HG02840 (cell line): Measurements from ENCODE around the gene TAPBP.
"Not testable (repeated sequence)": the region's sequence is repeated elsewhere in the genome, so short reads cannot be mapped to it uniquely, and the experiment has no call there.

Experiments
- ATAC-seq: cut with Tn5 transposase; IDR thresholded peaks from one replicate; pipeline ENCODE4 v1.9.1; 2021; ENCODE audit warnings: mild to moderate bottlenecking, moderate library complexity, moderate number of reproducible peaks; ENCODE audit not compliant: unreplicated experiment, low FRiP score

TAPBP gene

DNA sequence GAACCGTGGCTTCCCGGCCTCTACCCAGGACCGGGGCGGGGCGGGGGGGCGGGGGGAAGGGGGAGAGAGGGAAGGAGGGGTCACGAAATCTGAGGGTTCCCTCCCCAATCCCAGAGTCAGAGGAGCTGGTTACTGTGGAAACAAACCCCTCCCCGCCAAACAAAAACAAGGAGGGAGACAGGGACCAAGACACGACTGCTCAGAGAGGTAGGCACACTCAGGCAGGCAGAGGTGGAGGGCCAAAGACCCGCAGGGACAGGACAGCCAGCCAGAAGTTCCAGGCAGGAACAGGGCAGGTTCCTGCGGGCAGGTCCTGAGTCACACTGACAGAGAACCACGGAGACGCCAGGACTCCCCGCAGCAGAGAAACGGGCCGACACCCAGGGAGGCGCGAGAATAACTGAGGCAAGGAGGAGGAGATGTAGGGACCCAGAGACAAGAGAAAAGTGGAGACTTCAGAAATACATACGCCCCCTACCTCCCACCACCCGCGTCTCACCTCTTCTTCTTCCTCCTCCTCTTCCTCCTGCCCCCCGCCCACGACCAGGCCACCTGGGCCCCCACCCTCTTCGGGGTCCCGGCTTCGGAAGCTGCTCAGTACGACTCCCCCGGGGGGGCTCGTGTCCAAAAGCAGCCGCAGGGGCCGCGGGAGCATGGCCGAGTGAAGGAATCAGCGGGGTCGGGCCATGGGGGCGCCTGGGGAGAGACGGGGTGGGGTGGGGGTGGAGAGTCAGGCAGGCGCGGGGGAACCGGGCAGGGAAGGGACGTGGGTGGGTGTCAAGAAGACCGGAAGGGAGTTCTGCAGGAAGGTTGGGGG lies 15.7 kb downstream of the TAPBP start:
- no peak for ATAC-seq

DNA sequence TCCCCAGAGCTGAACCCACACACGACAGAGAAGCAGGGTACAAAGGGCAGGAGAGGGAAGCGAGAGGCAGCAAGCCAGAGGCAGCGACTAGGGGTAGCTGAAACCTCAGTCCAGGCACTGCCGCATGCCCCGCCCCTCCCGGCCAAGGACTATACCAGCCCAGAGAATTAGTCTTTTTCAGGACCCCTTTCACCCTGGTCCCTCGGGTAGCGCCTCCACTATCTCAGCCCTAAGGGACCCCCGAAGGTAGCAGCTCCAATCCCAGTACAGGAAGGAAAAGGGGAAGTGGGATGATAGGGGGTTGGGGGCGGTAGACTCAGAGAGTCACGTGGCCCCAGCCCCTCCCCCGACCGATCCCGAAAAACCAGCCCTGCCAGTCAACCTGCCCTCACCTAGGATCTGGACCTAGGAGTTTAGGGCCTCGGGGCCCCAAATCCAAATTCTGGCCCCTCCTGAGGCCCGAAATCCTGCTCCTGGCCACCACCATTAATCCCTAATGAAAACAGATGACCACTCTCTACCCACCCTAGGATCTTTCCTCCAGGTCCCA lies 16.4 kb downstream of the TAPBP start:
- ATAC-seq = no peak

DNA sequence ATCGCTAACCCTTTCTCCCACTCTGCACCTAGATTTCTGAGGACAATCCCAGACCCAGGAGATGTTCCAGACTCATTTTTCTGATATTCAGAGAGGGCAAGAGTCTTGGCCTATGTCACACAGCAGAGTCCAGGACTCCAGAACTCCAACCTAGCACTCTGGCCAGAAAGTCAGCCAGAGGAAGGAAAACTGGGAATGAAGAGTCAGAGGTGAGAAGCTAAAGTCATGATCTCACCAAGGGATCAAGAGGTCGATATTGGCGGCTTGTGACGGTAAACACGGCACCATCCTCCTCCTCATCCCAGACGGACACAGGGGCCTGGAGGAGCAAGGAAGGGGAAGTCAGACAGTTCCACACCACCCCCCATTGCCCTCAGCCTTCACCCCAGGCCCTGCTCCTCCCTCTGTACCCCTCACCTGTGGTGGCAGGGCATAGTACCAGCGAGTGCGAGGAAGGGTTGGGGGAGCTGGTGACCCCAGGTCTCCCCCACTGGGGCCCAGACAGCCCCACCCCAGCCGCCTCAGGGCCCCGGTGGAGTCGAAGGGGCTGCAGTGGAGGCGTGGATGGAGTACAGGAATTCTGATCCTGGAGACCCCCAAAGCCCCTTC lies 17.0 kb downstream of the TAPBP start:
- ATAC-seq = no peak

DNA sequence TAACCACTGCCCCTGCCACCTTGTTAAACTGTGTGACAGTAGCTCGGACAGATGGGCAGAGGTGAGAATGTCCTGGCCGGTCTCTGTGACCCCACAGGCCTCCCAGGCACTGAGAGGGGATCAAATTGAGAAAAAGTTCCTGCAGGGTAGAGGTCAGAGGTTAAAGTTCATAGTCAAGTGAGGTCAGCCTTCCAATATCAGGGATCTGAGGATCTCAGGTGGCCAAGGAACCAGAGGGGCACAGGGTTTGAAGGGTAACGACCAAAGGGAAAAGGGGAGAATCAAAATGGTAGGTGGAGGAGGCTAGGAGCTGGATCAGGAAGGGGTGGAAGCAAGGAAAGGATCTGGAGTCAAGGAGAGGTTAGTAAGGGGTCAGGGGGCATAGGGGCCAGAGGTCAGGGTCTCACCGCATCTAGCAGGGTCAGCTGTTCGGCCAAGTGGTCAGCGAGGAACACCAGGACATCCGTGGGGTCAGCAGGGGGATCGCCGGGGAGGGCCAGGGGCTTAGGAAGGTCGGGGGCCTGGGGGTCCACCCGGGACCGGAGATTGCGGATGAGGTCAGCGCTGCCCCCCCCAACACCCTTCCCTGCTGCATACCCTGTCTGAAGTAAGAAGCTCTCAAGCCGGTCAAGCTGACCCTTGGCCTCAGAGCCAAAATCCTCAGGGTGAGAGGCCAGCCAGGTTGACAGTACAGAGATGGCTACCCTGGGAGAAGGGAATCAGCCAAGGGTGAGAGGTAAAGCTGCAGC lies 18.1 kb downstream of the TAPBP start:
- no peak for ATAC-seq

DNA sequence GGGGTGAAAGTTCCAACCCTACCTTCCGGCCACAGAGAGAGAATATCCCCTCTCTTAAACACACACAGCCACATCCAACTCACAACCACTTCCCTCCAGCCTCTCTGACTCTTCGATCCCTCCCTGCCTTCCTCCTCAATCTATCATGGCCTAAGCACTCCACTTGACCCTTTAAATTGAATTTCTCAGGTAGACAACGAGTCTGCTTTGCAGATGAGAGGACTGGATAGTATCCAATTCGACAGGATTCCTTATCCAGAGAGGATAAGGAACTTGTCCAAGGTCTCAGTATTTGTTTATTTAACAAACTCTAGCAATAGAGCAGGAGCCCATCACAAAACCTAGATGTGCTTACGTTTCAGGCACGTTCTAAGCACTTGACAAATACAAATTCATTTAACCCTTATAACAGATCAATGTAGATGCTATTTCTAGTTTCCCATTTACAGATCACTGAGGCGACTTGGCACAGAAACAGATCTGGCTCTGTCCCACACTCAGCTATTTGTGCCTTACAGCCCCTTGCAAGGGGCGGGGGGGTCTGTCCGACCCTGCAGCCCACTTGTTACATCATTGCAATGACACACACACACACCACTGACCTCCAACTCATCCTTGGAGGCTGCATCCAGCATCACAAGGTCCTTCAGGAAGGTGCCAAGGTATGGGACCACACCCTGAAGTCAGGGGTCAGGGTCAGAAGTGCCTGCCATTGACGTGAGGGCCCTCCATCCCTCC lies 19.6 kb downstream of the TAPBP start:
- no peak for ATAC-seq

DNA sequence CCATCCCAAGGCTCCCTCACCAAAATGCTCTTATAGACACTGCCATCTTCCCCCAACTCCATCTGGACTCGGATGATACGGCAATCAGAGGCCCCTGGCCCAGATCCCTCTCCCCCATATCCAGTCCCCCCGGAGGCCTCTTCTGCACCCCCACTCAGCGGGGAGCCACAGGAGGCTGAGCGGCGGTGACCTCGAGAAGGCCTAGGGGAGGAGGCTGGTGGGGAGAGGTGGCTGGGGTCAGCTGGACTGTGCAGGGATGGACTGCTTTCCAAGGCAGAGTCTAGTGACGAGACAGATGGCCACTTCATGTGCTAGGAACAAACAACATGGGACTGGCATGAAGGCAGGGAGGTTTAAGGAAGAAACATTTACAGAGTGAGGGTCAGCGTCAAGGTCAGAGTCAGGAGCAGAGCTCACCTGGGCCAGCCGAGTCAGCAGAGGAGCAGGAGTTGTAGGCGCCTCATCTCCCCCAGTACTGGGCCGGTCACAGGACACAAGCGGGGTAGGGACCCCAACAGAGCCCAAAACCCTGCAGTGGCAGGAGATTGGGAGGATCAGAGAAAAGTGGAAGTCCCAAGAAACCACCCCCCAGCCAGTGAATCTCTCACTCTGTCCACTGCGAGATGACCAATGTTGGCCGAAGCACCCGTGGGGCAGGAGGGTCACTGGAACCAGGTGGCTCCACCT lies 20.7 kb downstream of the TAPBP start:
- no peak for ATAC-seq

DNA sequence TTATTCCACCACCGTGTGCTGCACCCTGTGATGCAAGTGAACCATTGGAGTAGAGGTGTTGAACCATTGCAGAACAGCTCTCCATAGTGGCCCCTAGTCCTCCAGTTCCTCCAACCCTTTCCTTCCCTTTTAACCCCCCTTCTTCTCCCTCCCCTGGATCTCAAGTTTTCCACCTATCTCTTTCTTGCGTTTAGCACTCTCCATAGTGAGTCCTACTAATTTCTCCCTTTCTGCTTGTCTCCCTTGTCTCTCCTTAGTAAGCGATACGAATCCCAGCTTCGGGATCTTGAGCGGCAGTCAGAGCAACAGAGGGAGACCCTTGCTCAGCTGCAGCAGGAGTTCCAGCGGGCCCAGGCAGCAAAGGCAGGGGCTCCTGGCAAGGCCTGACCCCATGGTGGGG lies 23.4 kb downstream of the TAPBP start:
- no peak for ATAC-seq

DNA sequence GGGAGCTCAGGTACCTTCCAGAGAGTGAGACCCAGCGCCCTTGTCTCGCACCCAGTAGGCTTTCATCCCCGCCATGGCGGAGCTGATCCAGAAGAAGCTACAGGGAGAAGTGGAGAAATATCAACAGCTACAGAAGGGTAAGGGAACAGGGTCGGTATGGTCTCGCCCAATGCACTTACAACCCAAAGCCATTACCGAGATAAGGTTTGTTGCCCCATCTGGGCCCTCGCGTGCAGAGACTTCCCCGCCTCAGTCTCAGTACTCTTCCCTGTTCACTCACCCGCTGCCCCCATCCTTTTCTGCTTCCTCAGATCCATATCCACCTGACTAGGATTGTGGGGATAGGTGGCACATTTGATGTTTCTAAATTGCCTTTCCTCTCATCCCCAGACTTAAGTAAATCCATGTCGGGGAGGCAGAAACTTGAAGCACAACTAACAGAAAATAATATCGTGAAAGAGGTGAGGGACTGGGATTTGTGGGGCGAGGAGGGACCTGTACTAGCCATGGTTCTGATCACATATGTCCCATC lies 24.0 kb downstream of the TAPBP start:
- peak; percentile 20 for ATAC-seq

DNA sequence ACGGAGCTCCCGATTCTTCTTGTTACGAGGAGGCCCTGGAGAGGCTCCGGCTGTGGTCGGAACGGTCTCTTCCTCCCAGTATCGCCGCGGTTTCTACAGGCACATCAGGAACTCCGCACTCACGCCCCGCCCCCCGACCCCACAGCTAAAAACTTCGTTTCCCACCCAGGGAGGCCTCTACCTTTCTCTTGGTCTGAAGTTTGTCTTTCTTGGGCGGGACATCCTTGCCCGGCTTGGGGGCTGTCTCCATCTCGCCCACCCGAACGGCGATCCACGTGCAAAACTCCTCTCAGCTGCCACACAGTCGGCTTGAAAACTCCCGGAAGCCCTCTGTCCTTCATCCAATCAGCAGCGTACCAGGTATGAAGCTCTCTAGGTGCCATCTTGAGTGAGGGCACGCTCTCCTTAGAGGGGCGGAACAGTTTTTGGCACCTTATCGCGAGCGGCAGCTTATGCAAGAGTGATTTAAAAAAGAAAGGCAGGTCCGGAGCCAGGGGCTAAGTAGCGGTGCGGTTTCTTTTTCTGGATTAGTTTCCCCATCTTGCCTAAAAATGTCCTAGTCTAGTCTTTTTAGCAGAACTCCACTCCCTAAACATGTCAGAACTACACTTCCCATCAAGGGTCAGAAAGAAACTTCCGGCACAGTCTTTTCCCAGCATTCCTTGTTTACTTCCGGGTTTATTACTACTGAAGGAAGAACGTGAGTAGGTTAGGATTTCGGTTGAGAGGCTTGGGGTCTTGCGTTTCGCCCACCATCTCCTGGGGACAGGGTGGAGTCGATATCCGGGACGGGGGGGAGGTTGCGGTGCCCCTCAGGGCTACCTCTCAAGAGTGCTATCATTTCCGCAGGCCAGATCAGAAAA lies 24.7 kb downstream of the TAPBP start, which contains the start of the genes PFDN6 and WDR46:
Gene PFDN6, plus strand, starts transcription at position 681 of the 863 bp plus-strand sequence. CDS start 256 bp downstream, outside the sequence.
Gene WDR46, minus strand, starts transcription at position 319 of the 863 bp plus-strand sequence. Its CDS starts 69 bp downstream, at position 250.
- peak; percentile 80 for ATAC-seq

DNA sequence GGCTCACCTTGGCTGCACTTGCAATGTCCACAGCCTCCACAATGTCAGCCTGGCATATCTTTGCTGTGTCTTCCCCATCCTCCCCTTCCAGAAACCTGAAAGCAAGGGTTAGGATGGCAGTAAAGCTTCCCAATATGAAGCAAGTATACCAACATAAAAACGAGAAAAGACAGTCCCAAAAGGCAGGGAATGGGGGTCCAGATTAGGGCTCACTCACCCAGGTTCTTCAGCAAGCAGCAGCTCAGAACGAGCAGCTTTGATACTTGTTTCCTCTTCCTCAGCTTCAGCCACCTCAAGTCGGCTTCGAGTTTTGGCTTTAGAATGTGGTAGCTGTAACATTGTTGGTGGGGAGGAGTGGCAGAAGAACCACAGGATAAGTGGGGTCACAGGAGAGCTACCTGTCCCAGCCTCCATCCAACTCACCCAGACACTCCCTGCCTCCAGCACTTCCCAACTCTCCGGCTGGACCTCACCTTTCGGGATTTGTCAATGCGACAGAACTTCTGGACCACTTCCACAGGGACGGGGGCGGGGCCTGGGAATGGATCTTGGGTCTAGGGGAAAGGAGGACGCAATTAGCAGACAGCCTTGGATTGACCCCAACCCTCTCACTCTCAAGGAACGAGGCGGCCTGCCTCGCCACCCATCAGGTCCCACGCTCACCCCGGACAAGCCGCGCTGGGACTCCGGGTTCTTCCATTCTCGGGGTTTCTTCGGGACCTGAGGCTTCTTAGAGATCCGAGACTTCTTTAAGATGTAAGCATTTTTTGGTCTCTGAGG lies 25.5 kb downstream of the TAPBP start:
- peak; percentile 8 for ATAC-seq

DNA sequence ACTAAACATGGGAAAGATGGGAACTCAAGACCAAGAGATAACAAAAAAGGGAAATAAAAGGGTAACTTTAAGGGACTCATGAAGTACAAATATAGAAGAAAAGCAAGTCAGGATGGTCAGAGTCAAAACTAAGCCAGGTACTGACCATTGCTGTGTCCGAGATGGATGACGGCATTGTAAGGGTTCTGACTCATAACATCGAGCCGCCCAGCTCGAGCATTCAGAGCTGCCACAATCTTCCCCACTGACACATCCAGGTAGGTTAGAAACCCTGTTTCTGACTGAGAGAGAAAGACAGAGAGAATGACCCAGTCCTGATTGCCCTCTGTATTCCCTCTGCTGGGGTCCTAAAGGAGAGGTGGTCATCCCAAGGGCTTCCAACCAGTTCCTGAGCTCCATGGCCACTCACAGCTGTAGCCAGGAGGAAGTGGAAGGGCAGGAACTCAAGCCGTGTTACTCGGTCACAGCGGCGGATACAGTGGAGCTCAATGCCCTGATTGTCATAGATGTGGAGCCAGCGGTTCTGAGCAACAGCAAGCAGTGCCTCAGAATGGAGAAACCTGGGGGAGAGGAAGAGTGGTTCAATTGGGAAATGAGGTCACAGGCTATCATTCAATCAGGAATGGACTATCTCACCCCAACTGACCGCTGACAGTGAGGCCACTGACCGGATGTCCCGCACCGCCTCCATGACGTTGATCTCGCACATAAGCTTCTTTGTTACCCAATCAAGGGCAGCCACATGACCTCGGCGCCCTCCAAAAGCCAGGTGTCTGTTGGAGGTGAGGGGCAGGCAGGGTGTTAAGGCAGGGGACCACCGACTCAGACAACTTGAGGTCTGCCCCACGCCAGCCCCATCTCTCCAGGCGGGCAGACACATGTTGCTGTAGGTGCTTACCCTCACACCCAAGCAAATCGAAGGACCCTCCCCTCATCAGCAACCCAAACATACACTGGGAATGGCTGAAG lies 26.6 kb downstream of the TAPBP start:
- ATAC-seq = no peak

DNA sequence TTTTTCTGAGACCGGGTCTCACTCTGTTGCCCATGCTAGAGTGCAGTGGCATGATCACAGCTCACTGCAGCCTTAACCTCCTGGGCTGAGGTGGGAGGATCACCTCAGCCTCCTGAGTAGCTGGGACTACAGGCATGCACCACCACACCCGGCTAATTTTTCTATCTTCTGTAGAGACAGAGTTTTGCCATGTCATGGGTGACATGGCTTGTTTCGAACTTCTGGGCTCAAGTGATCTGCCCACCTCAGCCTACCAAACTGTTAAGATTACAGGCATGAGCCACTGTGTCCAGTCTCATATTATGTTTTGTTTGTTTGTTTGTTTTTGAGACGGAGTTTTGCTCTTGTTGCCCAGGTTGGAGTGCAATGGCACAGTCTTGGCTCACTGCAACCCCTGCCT lies 28.7 kb downstream of the TAPBP start:
- not testable (repeated sequence) for ATAC-seq

DNA sequence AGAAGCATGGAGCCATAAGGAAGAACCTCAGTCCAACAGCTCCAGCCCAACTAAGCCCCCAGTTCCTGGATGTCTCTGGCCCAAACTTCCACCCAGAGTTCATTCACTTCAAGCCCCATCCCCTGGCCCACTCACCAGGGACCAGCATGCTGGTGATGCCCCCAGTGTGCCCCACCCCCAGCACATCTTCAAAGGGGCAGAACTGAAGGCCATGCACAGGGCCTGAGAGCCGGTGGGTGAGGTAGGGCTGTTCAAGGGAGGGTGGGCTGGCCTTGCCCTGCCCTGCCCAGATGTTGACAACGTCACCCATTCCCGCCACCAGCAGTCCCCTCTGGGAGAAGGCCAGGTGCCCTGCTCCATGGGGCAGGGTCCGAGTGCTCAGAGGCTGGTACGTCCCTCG lies 33.3 kb downstream of the TAPBP start:
- ATAC-seq = no peak

DNA sequence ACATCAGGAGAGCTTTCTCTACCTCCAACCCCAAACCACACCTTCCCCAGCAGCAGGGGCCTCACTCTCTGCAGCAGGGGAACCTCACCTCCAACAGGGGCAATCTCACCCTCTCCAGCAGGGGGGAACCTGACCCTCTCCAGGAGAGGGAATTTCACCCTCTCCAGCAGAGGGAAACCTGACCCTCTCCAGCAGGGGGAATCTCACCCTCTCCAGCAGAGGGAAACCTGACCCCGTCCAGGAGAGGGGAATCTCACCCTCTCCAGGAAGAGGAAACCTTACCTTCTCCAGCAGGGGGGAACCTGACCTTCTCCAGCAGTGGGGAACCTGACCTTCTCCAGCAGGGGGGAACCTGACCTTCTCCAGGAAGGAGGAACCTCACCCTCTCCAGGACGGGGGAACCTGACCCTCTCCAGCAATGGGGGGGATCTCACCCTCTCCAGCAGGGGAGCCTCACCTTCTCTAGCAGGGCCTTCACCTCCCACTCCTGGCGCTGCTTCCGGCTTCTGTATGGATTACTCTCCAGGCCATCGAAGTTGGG lies 33.8 kb downstream of the TAPBP start:
- ATAC-seq = no peak

DNA sequence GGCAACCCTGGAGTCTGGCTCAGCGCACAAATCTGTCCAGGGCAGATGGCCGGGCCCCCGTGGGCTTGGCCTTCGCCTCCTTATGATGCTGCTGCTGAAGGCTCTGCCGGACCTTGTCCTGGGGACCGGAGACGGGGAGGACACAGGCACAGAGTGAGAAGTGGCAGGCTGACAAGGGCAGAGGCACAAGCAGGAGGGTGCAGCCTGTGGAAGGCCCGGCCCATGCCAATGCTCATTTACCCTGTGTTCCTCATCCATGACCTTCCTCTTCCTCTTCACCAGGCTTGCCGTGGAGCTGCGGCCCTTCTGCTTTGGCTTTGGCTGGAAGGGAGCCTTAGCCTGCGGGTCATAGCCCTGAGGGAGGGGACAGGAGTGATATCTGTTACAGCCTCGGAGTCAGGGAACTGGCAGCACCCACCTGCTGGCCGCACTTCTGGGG lies 34.6 kb downstream of the TAPBP start:
- no peak for ATAC-seq

DNA sequence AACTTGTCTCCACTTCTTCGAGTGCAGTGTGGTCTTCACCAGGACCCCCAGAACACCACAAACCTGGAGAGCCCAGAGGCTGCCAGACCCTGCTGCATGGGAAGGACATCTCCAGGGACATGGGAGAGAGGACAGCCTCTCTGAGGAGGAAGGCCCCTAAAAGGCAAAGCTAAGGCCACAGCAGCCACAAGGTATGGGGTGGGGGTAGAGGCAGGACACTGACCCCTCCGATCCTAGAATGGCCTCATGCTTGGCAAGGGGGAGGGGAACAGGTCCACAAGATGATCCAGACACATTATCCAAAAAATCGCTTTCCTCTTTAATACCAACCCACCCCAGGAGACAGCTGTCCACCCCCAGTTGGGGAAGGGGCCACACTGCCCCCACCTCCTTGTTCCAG lies 35.1 kb downstream of the TAPBP start:
- no peak for ATAC-seq
